Measurements from ENCODE around the gene ACKR2.

GRCh38 chr3:42904076-42904475 lies 94.8 kb downstream of the ACKR2 start:
- TF ChIP-seq RFX5 (IDR thresholded peaks at IDR 0.05; ENCODE audit: low read length): no peak
- no peak for TF ChIP-seq RAD21 (IDR thresholded peaks at IDR 0.05; ENCODE audit: low read length)
- TF ChIP-seq, protein P1, sequence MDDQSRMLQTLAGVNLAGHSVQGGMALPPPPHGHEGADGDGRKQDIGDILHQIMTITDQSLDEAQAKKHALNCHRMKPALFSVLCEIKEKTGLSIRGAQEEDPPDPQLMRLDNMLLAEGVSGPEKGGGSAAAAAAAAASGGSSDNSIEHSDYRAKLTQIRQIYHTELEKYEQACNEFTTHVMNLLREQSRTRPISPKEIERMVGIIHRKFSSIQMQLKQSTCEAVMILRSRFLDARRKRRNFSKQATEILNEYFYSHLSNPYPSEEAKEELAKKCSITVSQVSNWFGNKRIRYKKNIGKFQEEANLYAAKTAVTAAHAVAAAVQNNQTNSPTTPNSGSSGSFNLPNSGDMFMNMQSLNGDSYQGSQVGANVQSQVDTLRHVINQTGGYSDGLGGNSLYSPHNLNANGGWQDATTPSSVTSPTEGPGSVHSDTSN (IDR thresholded peaks at IDR 0.05): no peak
- no peak for TF ChIP-seq NFIC (IDR thresholded peaks at IDR 0.05; ENCODE audit: borderline replicate concordance)
- TF ChIP-seq, protein P2, sequence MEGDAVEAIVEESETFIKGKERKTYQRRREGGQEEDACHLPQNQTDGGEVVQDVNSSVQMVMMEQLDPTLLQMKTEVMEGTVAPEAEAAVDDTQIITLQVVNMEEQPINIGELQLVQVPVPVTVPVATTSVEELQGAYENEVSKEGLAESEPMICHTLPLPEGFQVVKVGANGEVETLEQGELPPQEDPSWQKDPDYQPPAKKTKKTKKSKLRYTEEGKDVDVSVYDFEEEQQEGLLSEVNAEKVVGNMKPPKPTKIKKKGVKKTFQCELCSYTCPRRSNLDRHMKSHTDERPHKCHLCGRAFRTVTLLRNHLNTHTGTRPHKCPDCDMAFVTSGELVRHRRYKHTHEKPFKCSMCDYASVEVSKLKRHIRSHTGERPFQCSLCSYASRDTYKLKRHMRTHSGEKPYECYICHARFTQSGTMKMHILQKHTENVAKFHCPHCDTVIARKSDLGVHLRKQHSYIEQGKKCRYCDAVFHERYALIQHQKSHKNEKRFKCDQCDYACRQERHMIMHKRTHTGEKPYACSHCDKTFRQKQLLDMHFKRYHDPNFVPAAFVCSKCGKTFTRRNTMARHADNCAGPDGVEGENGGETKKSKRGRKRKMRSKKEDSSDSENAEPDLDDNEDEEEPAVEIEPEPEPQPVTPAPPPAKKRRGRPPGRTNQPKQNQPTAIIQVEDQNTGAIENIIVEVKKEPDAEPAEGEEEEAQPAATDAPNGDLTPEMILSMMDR (IDR thresholded peaks at IDR 0.05): no peak
